Liver (tissue), 3 donors: Measurements from ENCODE around the gene TFPI.

Source experiments
- TAF1 ChIP-seq: conservative IDR thresholded peaks from 2 replicates; pipeline ENCODE4 v1.6.1; 2016; ENCODE audit warnings: antibody characterized with exemption, mild to moderate bottlenecking
- YY1 ChIP-seq: IDR thresholded peaks from 2 replicates; pipeline ENCODE4 v1.6.1; 2016; ENCODE audit warnings: antibody characterized with exemption, mild to moderate bottlenecking
- TF ChIP-seq, protein P1 (sequence below): IDR thresholded peaks from 2 replicates; pipeline ENCODE4 v1.6.1; 2016; ENCODE audit warnings: antibody characterized with exemption, mild to moderate bottlenecking
- TF ChIP-seq, protein P2 (sequence below): fragments of 150-350 bp; IDR thresholded peaks from 2 replicates; pipeline ENCODE4 v1.5.1; 2017; ENCODE audit warnings: improper control_type of control experiment, low read depth, low read length; ENCODE audit not compliant: missing input control
- TF ChIP-seq, protein P3 (sequence below): IDR thresholded peaks from 2 replicates; pipeline ENCODE4 v1.6.1; 2016; ENCODE audit warnings: antibody characterized with exemption
- donor health status: healthy.
- donor health status: healthy.

DNA sequence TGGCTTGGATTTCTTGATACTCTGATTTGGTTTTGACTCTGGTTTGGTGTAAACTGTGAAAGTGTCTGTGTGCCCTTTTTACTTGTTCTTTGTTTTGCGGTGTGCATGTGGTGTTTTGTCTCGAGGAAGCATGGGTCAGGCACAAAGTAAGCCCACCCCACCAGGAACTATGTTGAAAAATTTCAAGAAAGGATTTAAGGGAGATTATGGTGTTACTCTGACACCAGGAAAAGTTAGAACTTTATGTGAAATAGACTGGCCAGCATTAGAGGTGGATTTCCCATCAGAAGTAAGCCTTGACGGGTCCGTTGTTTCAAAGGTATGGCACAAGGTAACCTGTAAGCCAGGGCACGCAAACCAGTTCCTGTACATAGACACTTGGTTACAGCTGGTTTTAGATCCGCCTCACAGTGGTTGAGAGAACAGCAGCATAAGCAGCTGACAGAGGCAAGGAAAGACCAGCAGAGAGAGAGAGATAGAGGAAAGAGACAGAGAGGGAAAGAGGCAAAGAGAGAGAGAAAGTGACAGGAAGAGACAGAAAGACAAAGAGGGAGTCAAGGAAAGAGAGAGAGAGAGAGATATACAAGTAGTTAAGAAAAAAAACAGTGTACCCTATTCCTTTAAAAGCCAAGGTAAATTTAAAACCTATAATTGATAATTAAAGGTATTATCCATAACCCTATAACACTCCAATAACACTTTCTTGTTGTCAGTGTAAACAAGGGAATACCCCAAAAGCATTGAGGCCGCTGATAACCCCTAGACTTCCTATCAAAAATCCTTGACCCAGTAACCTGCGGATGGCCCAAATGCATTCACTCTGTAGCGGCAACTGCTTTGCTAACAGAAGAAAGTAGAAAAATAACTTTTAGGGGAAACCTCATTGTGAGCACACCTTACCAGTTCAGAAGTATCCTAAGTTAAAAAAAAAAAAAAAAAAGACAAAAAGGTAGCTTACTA, 42.6 kb downstream of the TFPI start:
- TF ChIP-seq, protein P1, sequence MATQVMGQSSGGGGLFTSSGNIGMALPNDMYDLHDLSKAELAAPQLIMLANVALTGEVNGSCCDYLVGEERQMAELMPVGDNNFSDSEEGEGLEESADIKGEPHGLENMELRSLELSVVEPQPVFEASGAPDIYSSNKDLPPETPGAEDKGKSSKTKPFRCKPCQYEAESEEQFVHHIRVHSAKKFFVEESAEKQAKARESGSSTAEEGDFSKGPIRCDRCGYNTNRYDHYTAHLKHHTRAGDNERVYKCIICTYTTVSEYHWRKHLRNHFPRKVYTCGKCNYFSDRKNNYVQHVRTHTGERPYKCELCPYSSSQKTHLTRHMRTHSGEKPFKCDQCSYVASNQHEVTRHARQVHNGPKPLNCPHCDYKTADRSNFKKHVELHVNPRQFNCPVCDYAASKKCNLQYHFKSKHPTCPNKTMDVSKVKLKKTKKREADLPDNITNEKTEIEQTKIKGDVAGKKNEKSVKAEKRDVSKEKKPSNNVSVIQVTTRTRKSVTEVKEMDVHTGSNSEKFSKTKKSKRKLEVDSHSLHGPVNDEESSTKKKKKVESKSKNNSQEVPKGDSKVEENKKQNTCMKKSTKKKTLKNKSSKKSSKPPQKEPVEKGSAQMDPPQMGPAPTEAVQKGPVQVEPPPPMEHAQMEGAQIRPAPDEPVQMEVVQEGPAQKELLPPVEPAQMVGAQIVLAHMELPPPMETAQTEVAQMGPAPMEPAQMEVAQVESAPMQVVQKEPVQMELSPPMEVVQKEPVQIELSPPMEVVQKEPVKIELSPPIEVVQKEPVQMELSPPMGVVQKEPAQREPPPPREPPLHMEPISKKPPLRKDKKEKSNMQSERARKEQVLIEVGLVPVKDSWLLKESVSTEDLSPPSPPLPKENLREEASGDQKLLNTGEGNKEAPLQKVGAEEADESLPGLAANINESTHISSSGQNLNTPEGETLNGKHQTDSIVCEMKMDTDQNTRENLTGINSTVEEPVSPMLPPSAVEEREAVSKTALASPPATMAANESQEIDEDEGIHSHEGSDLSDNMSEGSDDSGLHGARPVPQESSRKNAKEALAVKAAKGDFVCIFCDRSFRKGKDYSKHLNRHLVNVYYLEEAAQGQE: no peak
- TF ChIP-seq, protein P2, sequence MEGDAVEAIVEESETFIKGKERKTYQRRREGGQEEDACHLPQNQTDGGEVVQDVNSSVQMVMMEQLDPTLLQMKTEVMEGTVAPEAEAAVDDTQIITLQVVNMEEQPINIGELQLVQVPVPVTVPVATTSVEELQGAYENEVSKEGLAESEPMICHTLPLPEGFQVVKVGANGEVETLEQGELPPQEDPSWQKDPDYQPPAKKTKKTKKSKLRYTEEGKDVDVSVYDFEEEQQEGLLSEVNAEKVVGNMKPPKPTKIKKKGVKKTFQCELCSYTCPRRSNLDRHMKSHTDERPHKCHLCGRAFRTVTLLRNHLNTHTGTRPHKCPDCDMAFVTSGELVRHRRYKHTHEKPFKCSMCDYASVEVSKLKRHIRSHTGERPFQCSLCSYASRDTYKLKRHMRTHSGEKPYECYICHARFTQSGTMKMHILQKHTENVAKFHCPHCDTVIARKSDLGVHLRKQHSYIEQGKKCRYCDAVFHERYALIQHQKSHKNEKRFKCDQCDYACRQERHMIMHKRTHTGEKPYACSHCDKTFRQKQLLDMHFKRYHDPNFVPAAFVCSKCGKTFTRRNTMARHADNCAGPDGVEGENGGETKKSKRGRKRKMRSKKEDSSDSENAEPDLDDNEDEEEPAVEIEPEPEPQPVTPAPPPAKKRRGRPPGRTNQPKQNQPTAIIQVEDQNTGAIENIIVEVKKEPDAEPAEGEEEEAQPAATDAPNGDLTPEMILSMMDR: no peak
- TF ChIP-seq, protein P3, sequence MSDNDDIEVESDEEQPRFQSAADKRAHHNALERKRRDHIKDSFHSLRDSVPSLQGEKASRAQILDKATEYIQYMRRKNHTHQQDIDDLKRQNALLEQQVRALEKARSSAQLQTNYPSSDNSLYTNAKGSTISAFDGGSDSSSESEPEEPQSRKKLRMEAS: no peak
- TF ChIP-seq TAF1 (no peak), YY1 (no peak)
